Measurements from ENCODE around the gene PHOSPHO2.

DNA sequence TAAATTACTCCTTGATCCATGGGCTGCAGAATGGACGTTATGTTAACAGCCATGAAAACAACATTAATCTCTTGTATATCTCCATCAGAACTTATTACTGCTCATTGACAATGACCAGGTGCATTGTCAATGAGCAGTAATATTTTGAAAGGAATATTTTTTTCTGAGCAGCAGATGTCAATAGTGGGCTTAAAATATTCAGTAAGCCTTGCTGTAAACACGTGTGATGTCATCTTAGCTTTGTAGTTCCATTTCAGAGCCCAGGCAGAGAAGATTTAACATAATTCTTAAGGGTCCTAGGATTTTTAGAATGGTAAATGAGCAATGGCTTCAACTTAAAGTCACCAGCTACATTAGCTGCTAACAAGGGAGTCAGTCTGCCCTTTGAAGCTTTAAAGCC is 26.7 kb upstream of the PHOSPHO2 start:
- TF ChIP-seq, protein P1, sequence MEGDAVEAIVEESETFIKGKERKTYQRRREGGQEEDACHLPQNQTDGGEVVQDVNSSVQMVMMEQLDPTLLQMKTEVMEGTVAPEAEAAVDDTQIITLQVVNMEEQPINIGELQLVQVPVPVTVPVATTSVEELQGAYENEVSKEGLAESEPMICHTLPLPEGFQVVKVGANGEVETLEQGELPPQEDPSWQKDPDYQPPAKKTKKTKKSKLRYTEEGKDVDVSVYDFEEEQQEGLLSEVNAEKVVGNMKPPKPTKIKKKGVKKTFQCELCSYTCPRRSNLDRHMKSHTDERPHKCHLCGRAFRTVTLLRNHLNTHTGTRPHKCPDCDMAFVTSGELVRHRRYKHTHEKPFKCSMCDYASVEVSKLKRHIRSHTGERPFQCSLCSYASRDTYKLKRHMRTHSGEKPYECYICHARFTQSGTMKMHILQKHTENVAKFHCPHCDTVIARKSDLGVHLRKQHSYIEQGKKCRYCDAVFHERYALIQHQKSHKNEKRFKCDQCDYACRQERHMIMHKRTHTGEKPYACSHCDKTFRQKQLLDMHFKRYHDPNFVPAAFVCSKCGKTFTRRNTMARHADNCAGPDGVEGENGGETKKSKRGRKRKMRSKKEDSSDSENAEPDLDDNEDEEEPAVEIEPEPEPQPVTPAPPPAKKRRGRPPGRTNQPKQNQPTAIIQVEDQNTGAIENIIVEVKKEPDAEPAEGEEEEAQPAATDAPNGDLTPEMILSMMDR (IDR thresholded peaks at IDR 0.05) = no peak
- TF ChIP-seq EZH2phosphoT487 (IDR thresholded peaks at IDR 0.05) = no peak
- no peak for TF ChIP-seq EZH2 (IDR thresholded peaks at IDR 0.05)

Data from neural progenitor cell (in vitro differentiated cells).